Testis (tissue), 2 donors: ENCODE data around the gene GPN3.
"Not testable (repeated sequence)": the region's sequence is repeated elsewhere in the genome, so short reads cannot be mapped to it uniquely, and the experiment has no call there.

ENCODE experiments used
- CTCF ChIP-seq, 3 experiments: fragments of 450-650 bp in 2 of 3; fragments of 200-600 bp in 1 of 3; sonication (generic) in 1 of 3; IDR thresholded peaks; one replicate each; pipeline ENCODE4 v1.5.1; 2016 to 2019; ENCODE audit warnings: antibody characterized with exemption in 3 of 3, mild to moderate bottlenecking in 2 of 3, moderate library complexity in 1 of 3
- POLR2A ChIP-seq: fragments of 450-650 bp; IDR thresholded peaks from one replicate; pipeline ENCODE4 v1.6.1; 2017; ENCODE audit warnings: antibody characterized with exemption, mild to moderate bottlenecking, moderate library complexity

GRCh38 chr12:110429676-110430075 lies 38.4 kb downstream of the GPN3 start:
- TF ChIP-seq CTCF (IDR thresholded peaks at IDR 0.05); POLR2A: not testable (repeated sequence)
